Measurements from ENCODE around the gene AOAH. TPM values are rescaled to one million over a fixed set of nuclear protein-coding genes. Genes with fewer than 3 reads are reported as not detected.
"Not testable (repeated sequence)": the region's sequence is repeated elsewhere in the genome, so short reads cannot be mapped to it uniquely, and the experiment has no call there.

Gene AOAH
- total RNA-seq, 1 experiment from 2014 or later = 0.39 TPM

- Histone ChIP-seq H3K9ac (ENCODE audit: extremely low read depth, insufficient read length, low read length) (no peak overlapping the region), H4K91ac (ENCODE audit: insufficient read length, low read depth, low read length) (no peak overlapping the region), H3K4me2 (ENCODE audit: insufficient read depth, insufficient read length, low read length) (no peak overlapping the region), H2AK5ac (ENCODE audit: insufficient read length, low read length) (no peak overlapping the region), H3K56ac (ENCODE audit: insufficient read length, low read depth, low read length) (no peak overlapping the region), H2BK20ac (ENCODE audit: low read depth, low read length, poor library complexity, severe bottlenecking) (no peak overlapping the region), H2AFZ (ENCODE audit: low read length) (no peak overlapping the region), H4K8ac (replicated peaks; ENCODE audit: insufficient read length, low read depth, low read length) (no peak overlapping the region), H3K4me1 (ENCODE audit: insufficient read depth, low read length) (no peaks in the 10 kb centered on the region), H3T11ph (ENCODE audit: low read length) (no peak overlapping the region), H3K79me2 (ENCODE audit: insufficient read depth, low read length) (no peaks in the 10 kb centered on the region), H3K27ac (ENCODE audit: insufficient read length, low read depth, low read length) (no peak overlapping the region), H4K20me1 (ENCODE audit: control insufficient read depth, insufficient read depth, insufficient read length) (no peaks in the 10 kb centered on the region), H4K5ac (ENCODE audit: insufficient read length, low read depth, low read length) (no peak overlapping the region), H3K27me3 (ENCODE audit: insufficient read depth, low read length) (no peaks in the 10 kb centered on the region), H2BK120ac (ENCODE audit: low read depth, low read length, poor library complexity, severe bottlenecking) (no peak overlapping the region), H3K79me1 (ENCODE audit: insufficient read depth, low read depth, low read length, poor library complexity, severe bottlenecking) (no peaks in the 10 kb centered on the region), H3K9me3 (ENCODE audit: control insufficient read depth, low read depth, low read length) (no peaks in the 10 kb centered on the region), H3K4ac (ENCODE audit: low read depth, low read length) (no peak overlapping the region), H2BK5ac (ENCODE audit: insufficient read length, low read length) (no peak overlapping the region), H2BK12ac (ENCODE audit: insufficient read length, low read depth, low read length) (no peak overlapping the region), H3K14ac (ENCODE audit: insufficient read depth, low read length) (no peak overlapping the region), H3K23ac (ENCODE audit: insufficient read length, low read depth, low read length) (no peak overlapping the region), H3K23me2 (ENCODE audit: insufficient read length, low read depth, low read length, poor library complexity, severe bottlenecking) (no peaks in the 10 kb centered on the region), H2BK15ac (ENCODE audit: low read depth, low read length) (no peak overlapping the region), H3K18ac (ENCODE audit: insufficient read length, low read depth, low read length) (no peak overlapping the region)
- Mint-ChIP-seq H3K4me3 (no peak overlapping the region), H3K36me3 (ENCODE audit: insufficient read depth in 1 of 3, low read depth in 3 of 3) (peaks cover 3 to 9% (median 4%) of the 10 kb centered on the region in 3 experiments; a peak in 4 of 7 replicates), H3K27ac (no peak overlapping the region), H3K4me1 (0 out of 4 replicates have a peak, but pooled peaks cover 0 to 2% of the 10 kb centered on the region in 2 experiments), H3K9me3 (peaks cover 6 to 11% of the 10 kb centered on the region in 2 experiments), H3K27me3 (ENCODE audit: low read depth) (no peaks in the 10 kb centered on the region)
- no peak for DNase-seq
- no CpG with 5 or more reads among the region's 2 CpGs for WGBS (ENCODE audit: extremely low coverage, insufficient read length, low lambda C conversion rate)
- TF ChIP-seq CTCF (conservative IDR thresholded peaks at IDR 0.05) = no peak
Measured at GRCh38 chr7:36468370-36469101, 255.8 kb downstream of the AOAH start.

- not testable (repeated sequence) for H3K27ac Mint-ChIP-seq
- no CpG with 5 or more reads among the region's 5 CpGs for WGBS (ENCODE audit: extremely low coverage, insufficient read length, low lambda C conversion rate)
Measured at GRCh38 chr7:36466001-36466400, 258.3 kb downstream of the AOAH start.

More at GRCh38 chr7:36466001-36466400, 258.3 kb downstream of the AOAH start:
- H4K5ac ChIP-seq (ENCODE audit: insufficient read length, low read depth, low read length); H2BK5ac ChIP-seq (ENCODE audit: insufficient read length, low read length); H3K27ac ChIP-seq (ENCODE audit: insufficient read length, low read depth, low read length); H4K91ac ChIP-seq (ENCODE audit: insufficient read length, low read depth, low read length); H3K4me2 ChIP-seq (ENCODE audit: insufficient read depth, insufficient read length, low read length); H3K4ac ChIP-seq (ENCODE audit: low read depth, low read length); H3T11ph ChIP-seq (ENCODE audit: low read length); H3K14ac ChIP-seq (ENCODE audit: insufficient read depth, low read length); H2BK15ac ChIP-seq (ENCODE audit: low read depth, low read length); H3K18ac ChIP-seq (ENCODE audit: insufficient read length, low read depth, low read length); H2AK5ac ChIP-seq (ENCODE audit: insufficient read length, low read length); H3K4me1 ChIP-seq (ENCODE audit: insufficient read depth, low read length); H2BK12ac ChIP-seq (ENCODE audit: insufficient read length, low read depth, low read length); H3K56ac ChIP-seq (ENCODE audit: insufficient read length, low read depth, low read length); H3K9me3 ChIP-seq (ENCODE audit: control insufficient read depth, low read depth, low read length); H2BK20ac ChIP-seq (ENCODE audit: low read depth, low read length, poor library complexity, severe bottlenecking); H3K9ac ChIP-seq (ENCODE audit: extremely low read depth, insufficient read length, low read length); H3K4me3 Mint-ChIP-seq; H4K8ac ChIP-seq (replicated peaks; ENCODE audit: insufficient read length, low read depth, low read length); H3K4me1 Mint-ChIP-seq; H3K23ac ChIP-seq (ENCODE audit: insufficient read length, low read depth, low read length); H3K27me3 Mint-ChIP-seq (ENCODE audit: low read depth); H2BK120ac ChIP-seq (ENCODE audit: low read depth, low read length, poor library complexity, severe bottlenecking); H3K36me3 Mint-ChIP-seq (ENCODE audit: insufficient read depth in 1 of 3, low read depth in 3 of 3); H3K27me3 ChIP-seq (ENCODE audit: insufficient read depth, low read length); H3K79me2 ChIP-seq (ENCODE audit: insufficient read depth, low read length); H3K79me1 ChIP-seq (ENCODE audit: insufficient read depth, low read depth, low read length, poor library complexity, severe bottlenecking); DNase-seq; H3K23me2 ChIP-seq (ENCODE audit: insufficient read length, low read depth, low read length, poor library complexity, severe bottlenecking); H4K20me1 ChIP-seq (ENCODE audit: control insufficient read depth, insufficient read depth, insufficient read length); H2AFZ ChIP-seq (ENCODE audit: low read length): not testable (repeated sequence)
- peaks cover 6 to 11% of the 10 kb centered on the region in 2 experiments for H3K9me3 Mint-ChIP-seq

Data from H9 (cell line).